Type B pancreatic cell (in vitro differentiated cells): Measurements from ENCODE around the gene FAM186B. TPM values are rescaled to one million over a fixed set of nuclear protein-coding genes. Genes with fewer than 3 reads are reported as not detected.

ENCODE experiments used
- DNase-seq: peaks from one replicate; pipeline ENCODE4 v3.0.0; 2021; ENCODE audit warnings: mixed read lengths; ENCODE audit not compliant: unreplicated experiment; ENCODE audit errors: extremely low spot score
- H3K27ac Mint-ChIP-seq: 2 replicates; pipeline ENCODE4 v1.8.0; 2021; ENCODE audit warnings: mild to moderate bottlenecking, mixed read lengths
- H3K27me3 Mint-ChIP-seq: 2 replicates; pipeline ENCODE4 v1.8.0; 2021; ENCODE audit warnings: mixed read lengths
- H3K36me3 Mint-ChIP-seq: 2 replicates; pipeline ENCODE4 v1.8.0; 2021; ENCODE audit warnings: mixed read lengths
- H3K4me1 Mint-ChIP-seq: one replicate; pipeline ENCODE4 v1.8.0; 2021; ENCODE audit warnings: mixed read lengths; ENCODE audit not compliant: unreplicated experiment
- H3K4me3 Mint-ChIP-seq: 2 replicates; pipeline ENCODE4 v1.8.0; 2021; ENCODE audit warnings: mild to moderate bottlenecking, mixed read lengths
- H3K9me3 Mint-ChIP-seq: 2 replicates; pipeline ENCODE4 v1.8.0; 2021; ENCODE audit warnings: mixed read lengths
- CTCF ChIP-seq: fragments of 200-600 bp; sonication (generic); conservative IDR thresholded peaks from 2 replicates; pipeline ENCODE4 v1.5.0; 2021; ENCODE audit warnings: antibody characterized with exemption, mild to moderate bottlenecking
- total RNA-seq: library from RNA; stranded (reverse); gene quantifications from 2 replicates; pipeline ENCODE4 v1.2.1, GENCODE V29; 2021; ENCODE audit warnings: low replicate concordance

The FAM186B gene
- total RNA-seq, 1 donor from 2014 or later, result 0.14 TPM

- Mint-ChIP-seq H3K27me3 (no peaks in the 10 kb centered on the region), H3K4me3 (no peak overlapping the region), H3K9me3 (no peaks in the 10 kb centered on the region), H3K27ac (no peak overlapping the region), H3K36me3 (peaks cover 12% of the 10 kb centered on the region), H3K4me1 (peaks cover 15% of the 10 kb centered on the region)
- no peak for DNase-seq
- TF ChIP-seq CTCF, result no peak
Observed at GRCh38 chr12:49633703-49634345, 28.4 kb upstream of the FAM186B start.

GRCh38 chr12:49632986-49633702 lies 27.7 kb upstream of the FAM186B start:
- Mint-ChIP-seq H3K36me3 (peaks cover 12% of the 10 kb centered on the region), H3K4me1 (peaks cover 15% of the 10 kb centered on the region), H3K9me3 (no peaks in the 10 kb centered on the region), H3K4me3 (no peak overlapping the region), H3K27ac (no peak overlapping the region), H3K27me3 (no peaks in the 10 kb centered on the region)
- TF ChIP-seq CTCF, result no peak
- no peak for DNase-seq

- TF ChIP-seq CTCF, result no peak
- DNase-seq, result no peak
- H3K27ac Mint-ChIP-seq, result no peak overlapping the region
- no peaks in the 10 kb centered on the region for H3K27me3 Mint-ChIP-seq
- H3K4me1 Mint-ChIP-seq, result peaks cover 10% of the 10 kb centered on the region
- H3K4me3 Mint-ChIP-seq, result no peak overlapping the region
- H3K9me3 Mint-ChIP-seq, result no peaks in the 10 kb centered on the region
- H3K36me3 Mint-ChIP-seq, result peaks cover 12% of the 10 kb centered on the region
Observed at GRCh38 chr12:49632401-49632800, 27.0 kb upstream of the FAM186B start.

GRCh38 chr12:49631336-49631907 lies 26.0 kb upstream of the FAM186B start:
- Mint-ChIP-seq H3K27me3 (no peaks in the 10 kb centered on the region), H3K9me3 (no peaks in the 10 kb centered on the region), H3K27ac (no peak overlapping the region), H3K4me3 (no peak overlapping the region), H3K4me1 (peaks cover under 1% of the 10 kb centered on the region), H3K36me3 (peaks cover 8% of the 10 kb centered on the region)
- DNase-seq, result no peak
- TF ChIP-seq CTCF, result no peak

GRCh38 chr12:49627752-49628360 lies 22.4 kb upstream of the FAM186B start:
- TF ChIP-seq CTCF, result no peak
- Mint-ChIP-seq H3K4me1 (peaks cover 10% of the 10 kb centered on the region), H3K9me3 (no peaks in the 10 kb centered on the region), H3K36me3 (peaks cover 4% of the 10 kb centered on the region), H3K27ac (no peak overlapping the region), H3K27me3 (no peaks in the 10 kb centered on the region), H3K4me3 (no peak overlapping the region)
- DNase-seq, result no peak
